GM18870 (cell line): ENCODE measurements around the gene TULP3.
A peak's percentile ranks its signal among the peaks of the same experiment; 100 is the strongest.
"Not testable (repeated sequence)": the region's sequence is repeated elsewhere in the genome, so short reads cannot be mapped to it uniquely, and the experiment has no call there.

Experiments
- ATAC-seq: cut with Tn5 transposase; IDR thresholded peaks from one replicate; pipeline ENCODE4 v1.9.1; 2021; ENCODE audit warnings: moderate library complexity; ENCODE audit not compliant: unreplicated experiment

The TULP3 gene, protein sequence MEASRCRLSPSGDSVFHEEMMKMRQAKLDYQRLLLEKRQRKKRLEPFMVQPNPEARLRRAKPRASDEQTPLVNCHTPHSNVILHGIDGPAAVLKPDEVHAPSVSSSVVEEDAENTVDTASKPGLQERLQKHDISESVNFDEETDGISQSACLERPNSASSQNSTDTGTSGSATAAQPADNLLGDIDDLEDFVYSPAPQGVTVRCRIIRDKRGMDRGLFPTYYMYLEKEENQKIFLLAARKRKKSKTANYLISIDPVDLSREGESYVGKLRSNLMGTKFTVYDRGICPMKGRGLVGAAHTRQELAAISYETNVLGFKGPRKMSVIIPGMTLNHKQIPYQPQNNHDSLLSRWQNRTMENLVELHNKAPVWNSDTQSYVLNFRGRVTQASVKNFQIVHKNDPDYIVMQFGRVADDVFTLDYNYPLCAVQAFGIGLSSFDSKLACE

GRCh38 chr12:2890388-2891239 is at the start of gene TULP3:
Gene TULP3, plus strand, starts transcription at chr12:2890891. Its CDS starts 57 bp downstream, at chr12:2890948.
- peak; percentile 92 for ATAC-seq

- ATAC-seq: no peak
These were observed 49.5 kb upstream of the TULP3 start for GRCh38 chr12:2841056-2841650.

- ATAC-seq: no peak
These were observed 47.7 kb upstream of the TULP3 start for GRCh38 chr12:2842948-2843347.

DNA sequence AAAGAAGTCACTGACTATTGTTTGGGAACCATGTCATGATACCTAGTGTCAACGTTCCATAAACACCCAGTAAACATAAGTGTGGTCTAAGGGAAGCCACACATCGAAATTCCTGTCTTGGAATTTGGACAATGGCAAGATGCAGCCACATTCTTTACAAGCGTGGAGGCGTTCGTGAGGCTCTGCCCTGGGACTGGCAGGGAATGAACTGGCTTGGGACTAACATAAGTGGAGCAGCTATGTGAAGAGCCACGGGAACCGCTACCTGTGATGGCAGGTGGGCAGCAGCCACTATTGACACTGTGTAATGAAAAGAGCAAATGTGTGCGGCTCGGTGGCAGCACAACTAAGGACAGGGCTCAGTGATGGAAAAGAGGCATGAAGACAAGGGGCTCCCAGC is 45.9 kb upstream of the TULP3 start:
- no peak for ATAC-seq

- no peak for ATAC-seq
These were observed 45.4 kb upstream of the TULP3 start for GRCh38 chr12:2845280-2845679.

DNA sequence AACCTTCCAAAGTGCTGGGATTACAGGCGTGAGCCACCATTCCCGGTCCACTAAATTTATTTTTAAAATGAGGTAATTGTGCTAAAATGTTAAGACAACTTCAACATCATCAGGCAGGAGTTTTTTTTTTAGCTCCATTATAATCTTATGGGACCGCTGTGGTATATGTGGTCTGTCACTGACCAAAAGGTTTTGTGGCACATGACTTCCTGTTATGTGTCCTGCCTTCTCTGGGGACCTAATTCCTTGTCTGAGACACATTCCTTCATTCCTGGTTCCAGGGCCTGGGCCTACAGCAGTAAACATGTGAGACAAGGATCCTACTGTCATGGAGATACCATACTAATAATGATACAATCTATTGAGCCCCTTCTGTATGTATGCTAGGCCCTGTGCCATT is 38.8 kb upstream of the TULP3 start:
- ATAC-seq: no peak

- ATAC-seq: no peak
These were observed 37.1 kb upstream of the TULP3 start for GRCh38 chr12:2853626-2854025.

DNA sequence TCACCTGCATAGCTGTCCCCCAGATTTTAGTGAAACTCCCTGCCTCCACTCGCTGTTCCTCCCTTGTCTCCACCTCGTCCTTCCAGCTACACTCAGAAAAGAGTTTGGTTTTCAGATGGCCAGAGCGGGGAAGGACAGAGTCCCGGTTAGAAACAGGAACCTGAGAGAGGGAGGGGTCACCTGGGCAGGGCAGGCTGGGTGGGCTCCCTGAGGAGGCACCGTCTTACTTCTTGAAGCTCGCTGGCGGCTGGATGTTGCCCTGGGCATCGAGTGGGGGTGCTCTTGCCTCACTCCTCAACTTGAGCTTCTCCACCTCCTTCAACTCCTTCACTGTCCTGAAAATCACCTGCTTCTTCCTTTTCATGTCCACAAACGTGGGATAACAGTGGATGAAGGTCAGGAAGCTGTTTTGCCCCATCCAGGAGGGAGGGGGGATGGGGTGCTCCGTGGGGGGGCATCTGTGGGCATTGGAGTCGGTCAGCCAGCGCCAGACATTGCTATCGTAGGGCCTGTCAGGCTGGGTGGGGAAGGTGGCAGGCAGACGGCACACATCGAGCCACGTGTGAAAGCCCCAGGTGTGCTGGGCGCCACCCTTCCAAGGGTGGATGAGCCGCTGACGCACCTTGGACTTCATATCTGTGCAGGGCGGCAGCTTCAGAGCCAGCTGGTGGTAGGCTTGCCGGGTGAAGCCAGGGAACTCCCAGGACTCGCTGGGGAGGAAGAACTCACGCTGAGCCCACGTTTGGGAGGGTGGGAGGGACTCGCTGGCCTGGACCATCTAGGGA is 35.8 kb upstream of the TULP3 start:
- no peak for ATAC-seq

DNA sequence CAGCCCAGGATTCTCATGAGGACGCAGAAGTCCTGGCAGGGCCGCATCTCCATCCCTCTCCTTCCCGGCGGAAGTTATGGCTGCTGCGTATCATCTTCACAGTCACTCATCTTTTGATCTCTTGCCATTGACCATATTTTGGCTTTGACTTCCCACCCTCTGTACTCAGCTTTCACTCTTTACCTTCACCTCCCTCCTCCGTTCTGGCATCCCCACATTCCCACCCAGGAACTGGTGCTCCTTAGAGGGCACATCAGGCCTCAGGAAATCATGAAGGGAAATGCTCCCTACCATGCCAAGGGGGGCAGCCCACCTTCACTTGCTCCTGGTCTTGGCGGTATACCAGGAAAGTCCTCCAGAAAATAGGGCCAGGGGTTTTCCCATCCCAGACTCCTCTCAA is 35.1 kb upstream of the TULP3 start:
- ATAC-seq: no peak

GRCh38 chr12:2856051-2856450 is 34.6 kb upstream of the TULP3 start:
- ATAC-seq: no peak

DNA sequence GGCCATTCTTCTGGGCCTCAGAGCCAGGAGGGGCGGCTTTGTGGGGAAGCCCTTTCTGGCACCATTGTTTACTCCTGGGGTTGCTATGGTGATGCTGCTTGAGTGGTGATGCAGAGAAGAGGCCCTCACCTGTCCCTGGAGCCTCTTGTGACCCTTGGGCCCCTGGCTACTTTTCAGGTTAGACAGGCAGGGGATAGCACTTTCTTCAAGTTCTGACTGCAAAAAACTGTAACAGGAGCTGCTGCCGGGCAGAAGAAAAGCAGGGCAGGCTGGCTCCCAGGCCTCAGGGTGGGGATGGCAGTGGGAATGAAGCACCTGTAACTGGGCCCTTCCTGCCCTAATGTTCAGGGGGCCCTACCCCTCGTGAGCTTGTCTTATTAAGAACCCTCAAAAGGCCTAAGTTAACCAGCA is 33.7 kb upstream of the TULP3 start, which contains the start of gene TEX52:
Gene TEX52 (minus strand): TSS at position 19 of the 411 bp plus-strand sequence. CDS start 13 bp downstream, at position 6.
- ATAC-seq: no peak

- ATAC-seq: no peak
These were observed 33.1 kb upstream of the TULP3 start for GRCh38 chr12:2857576-2857975.

GRCh38 chr12:2858334-2858733 is 32.4 kb upstream of the TULP3 start:
- ATAC-seq: no peak

GRCh38 chr12:2858944-2859421 is 31.7 kb upstream of the TULP3 start:
- no peak for ATAC-seq

DNA sequence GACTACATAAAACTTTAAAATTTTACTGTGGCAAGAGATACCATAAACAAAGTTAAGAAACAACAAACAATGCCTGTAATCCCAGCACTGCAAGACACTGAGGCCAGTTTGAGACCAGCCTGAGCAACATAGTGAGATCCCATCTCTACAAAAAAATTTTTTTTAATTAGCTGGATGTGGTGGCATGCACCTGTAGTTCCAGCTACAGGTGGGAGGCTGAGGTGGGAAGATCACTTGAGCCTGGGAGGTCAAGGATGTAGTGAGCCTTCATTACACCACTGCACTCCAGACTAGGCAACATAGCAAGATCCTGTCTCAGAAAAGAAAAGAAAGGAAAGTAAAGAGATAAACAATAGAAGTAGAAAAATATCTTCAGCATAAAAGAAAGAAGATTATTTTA is 30.5 kb upstream of the TULP3 start:
- ATAC-seq: no peak

DNA sequence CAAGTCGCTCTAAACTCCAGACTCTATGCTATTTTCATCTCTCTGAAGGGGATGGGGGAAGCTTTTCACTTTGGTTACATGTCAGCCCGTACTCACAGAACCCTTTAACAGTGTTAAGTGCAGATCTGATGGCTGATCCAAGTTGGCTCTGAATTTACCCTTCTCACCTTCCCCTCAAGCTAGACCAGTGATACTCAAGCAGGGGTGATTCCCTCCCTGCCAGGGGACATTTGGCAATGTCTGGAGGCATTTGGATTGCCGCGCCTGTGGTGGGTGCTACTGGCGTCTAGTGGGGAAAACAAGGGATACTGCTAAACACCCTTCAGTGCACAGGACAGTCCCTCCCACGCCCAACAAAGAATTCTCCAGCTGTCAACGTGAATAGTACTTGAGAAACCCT is 27.8 kb upstream of the TULP3 start:
- ATAC-seq: no peak

- ATAC-seq: not testable (repeated sequence)
These were observed 27.3 kb upstream of the TULP3 start for GRCh38 chr12:2863402-2863801.

GRCh38 chr12:2864198-2864597 is 26.5 kb upstream of the TULP3 start:
- ATAC-seq: no peak

GRCh38 chr12:2868986-2869632 is 21.6 kb upstream of the TULP3 start:
- ATAC-seq: not testable (repeated sequence)

GRCh38 chr12:2876431-2877046 is 14.2 kb upstream of the TULP3 start:
- no peak for ATAC-seq
